IPS DF 6.9 (cell line): ENCODE results near the gene BCR.
"Not testable (repeated sequence)": the region's sequence is repeated elsewhere in the genome, so short reads cannot be mapped to it uniquely, and the experiment has no call there.

ENCODE experiments used
- DNase-seq: peaks from one replicate; pipeline ENCODE4 v3.0.0-alpha.2; 2013; ENCODE audit warnings: low read depth, low spot score
- H3K27ac ChIP-seq: one replicate; pipeline ENCODE4 v1.5.1; 2013; ENCODE audit warnings: low read length, control low read depth
- H3K27me3 ChIP-seq: 2 replicates; pipeline ENCODE4 v1.6.1; 2013; ENCODE audit warnings: mild to moderate bottlenecking, low read length; ENCODE audit not compliant: control insufficient read depth, insufficient read depth
- H3K36me3 ChIP-seq: 2 replicates; pipeline ENCODE4 v1.6.1; 2013; ENCODE audit warnings: low read length; ENCODE audit not compliant: control insufficient read depth, insufficient read depth
- H3K4me1 ChIP-seq: 2 replicates; pipeline ENCODE4 v1.6.1; 2013; ENCODE audit warnings: low read length; ENCODE audit not compliant: control insufficient read depth, insufficient read depth
- H3K4me3 ChIP-seq: 2 replicates; pipeline ENCODE4 v1.5.1; 2013; ENCODE audit warnings: mild to moderate bottlenecking, low read length
- H3K9me3 ChIP-seq: 2 replicates; pipeline ENCODE4 v1.6.1; 2013; ENCODE audit warnings: low read length, inconsistent platforms; ENCODE audit not compliant: control insufficient read depth, insufficient read depth
- WGBS: extraction: QIAGEN DNeasy Blood & Tissue Kit; methylation state at CpG from one replicate; pipeline ENCODE4 v1.1.7; 2013; ENCODE audit warnings: mixed read lengths, missing lambda C conversion rate; ENCODE audit not compliant: insufficient read length, insufficient coverage; 5-methylcytosine and 5-hydroxymethylcytosine counted together

Gene BCR

DNA sequence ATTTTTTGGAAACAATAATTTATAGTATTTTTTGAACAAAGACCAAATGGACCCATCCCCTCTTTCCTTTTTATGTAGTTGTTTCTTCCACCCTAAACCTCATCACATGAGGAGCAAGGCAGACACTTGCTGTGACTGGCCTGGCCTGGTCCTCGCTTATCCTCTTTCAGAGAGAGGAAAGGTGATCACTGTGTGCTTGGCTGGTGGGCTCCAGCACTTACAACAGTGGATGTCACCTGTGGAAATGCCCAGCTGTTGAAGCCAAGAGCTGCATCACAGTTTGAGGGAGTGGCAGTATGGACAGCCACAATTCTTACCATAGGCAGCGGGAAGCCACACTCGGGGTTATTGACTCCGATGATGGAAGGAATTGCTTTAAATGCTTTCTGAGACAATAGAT is 185.7 kb downstream of the BCR start:
- no CpG with 5 or more reads among the region's 4 CpGs for WGBS

DNA sequence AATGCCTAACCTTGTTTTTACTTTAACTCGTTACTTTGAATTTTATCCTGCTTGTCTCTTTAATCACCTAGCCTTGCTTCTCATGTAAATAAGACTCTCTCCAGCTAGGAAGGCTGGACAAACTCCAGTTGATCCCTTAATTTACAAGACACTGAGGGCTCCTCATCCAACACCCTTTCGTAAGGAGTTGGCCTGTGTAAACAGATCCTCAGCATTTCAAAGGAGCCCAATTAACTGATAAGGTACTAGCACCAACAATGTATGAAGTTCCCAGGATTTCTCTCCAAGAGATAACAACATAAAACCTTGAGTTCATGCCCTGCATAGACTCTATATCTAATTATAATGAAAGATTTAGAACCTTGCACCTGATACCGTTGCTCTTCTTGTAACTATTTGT is 186.9 kb downstream of the BCR start:
- H3K4me1 ChIP-seq, H3K4me3 ChIP-seq, DNase-seq, H3K27ac ChIP-seq, H3K36me3 ChIP-seq, H3K9me3 ChIP-seq: not testable (repeated sequence)
- WGBS, result no CpG with 5 or more reads among the region's 3 CpGs
- H3K27me3 ChIP-seq, result peaks cover 60% of the 10 kb centered on the region

More for the DNA sequence above, 185.7 kb downstream of the BCR start:
- H3K9me3 ChIP-seq, result no peaks in the 10 kb centered on the region
- DNase-seq, result no peak
- no peak overlapping the region for H3K27ac ChIP-seq
- H3K4me1 ChIP-seq, result no peaks in the 10 kb centered on the region
- H3K36me3 ChIP-seq, result no peaks in the 10 kb centered on the region
- H3K4me3 ChIP-seq, result no peak overlapping the region
- peaks cover 60% of the 10 kb centered on the region for H3K27me3 ChIP-seq
